Stomach smooth muscle (tissue), 2 donors: ENCODE data around the gene ZGPAT.
"Not testable (repeated sequence)": the region's sequence is repeated elsewhere in the genome, so short reads cannot be mapped to it uniquely, and the experiment has no call there.

Source experiments
- H3K27ac ChIP-seq: one replicate; pipeline ENCODE4 v1.7.0; 2013; ENCODE audit warnings: mild to moderate bottlenecking, low read length, inconsistent platforms
- H3K27me3 ChIP-seq, 2 donors: one replicate each; pipeline ENCODE4 v1.7.0; 2013; ENCODE audit warnings: low read length in 2 of 2; ENCODE audit not compliant: insufficient read depth in 2 of 2, control insufficient read depth in 1 of 2
- H3K36me3 ChIP-seq, 2 donors: one replicate each; pipeline ENCODE4 v1.7.0; 2013; ENCODE audit warnings: low read length in 2 of 2; ENCODE audit not compliant: control insufficient read depth in 2 of 2, insufficient read depth in 2 of 2
- H3K4me1 ChIP-seq: one replicate; pipeline ENCODE4 v1.7.0; 2013; ENCODE audit warnings: low read length; ENCODE audit not compliant: control insufficient read depth, insufficient read depth
- H3K4me3 ChIP-seq, 2 donors: one replicate each; pipeline ENCODE4 v1.7.0; 2013; ENCODE audit warnings: low read length in 2 of 2
- H3K9ac ChIP-seq, 2 donors: one replicate each; pipeline ENCODE4 v1.7.0; 2013; ENCODE audit warnings: low read length in 2 of 2, mild to moderate bottlenecking in 1 of 2
- H3K9me3 ChIP-seq, 2 donors: one replicate each; pipeline ENCODE4 v1.7.0; 2013; ENCODE audit warnings: low read length in 2 of 2; ENCODE audit not compliant: control insufficient read depth in 2 of 2
- donor health status: healthy.
- donor health status: Pancreatic carcinoma.

The ZGPAT gene

GRCh38 chr20:63772781-63773518 is 65.1 kb downstream of the ZGPAT start:
- Histone ChIP-seq H3K36me3 (no peaks in the 10 kb centered on the region), H3K27me3 (peaks cover 0 to 6% of the 10 kb centered on the region in 2 donors), H3K4me3 (no peak overlapping the region), H3K4me1 (peaks cover 3% of the 10 kb centered on the region), H3K9ac (no peak overlapping the region), H3K9me3 (peaks cover 0 to 2% of the 10 kb centered on the region in 2 donors), H3K27ac (no peak overlapping the region)

GRCh38 chr20:63773571-63774241 is 65.9 kb downstream of the ZGPAT start:
- Histone ChIP-seq H3K9ac (no peak overlapping the region), H3K27ac (no peak overlapping the region), H3K4me1 (peaks cover 3% of the 10 kb centered on the region), H3K27me3 (peaks cover 0 to 6% of the 10 kb centered on the region in 2 donors), H3K4me3 (no peak overlapping the region), H3K36me3 (no peaks in the 10 kb centered on the region), H3K9me3 (peaks cover 0 to 2% of the 10 kb centered on the region in 2 donors)

- no peak overlapping the region for H3K4me3 ChIP-seq
- H3K27me3 ChIP-seq: peaks cover 0 to 6% of the 10 kb centered on the region in 2 donors
- H3K9me3 ChIP-seq: peaks cover 0 to 2% of the 10 kb centered on the region in 2 donors
- no peak overlapping the region for H3K27ac ChIP-seq
- H3K9ac ChIP-seq: no peak overlapping the region
- peaks cover 3% of the 10 kb centered on the region for H3K4me1 ChIP-seq
- H3K36me3 ChIP-seq: no peaks in the 10 kb centered on the region
Measured at GRCh38 chr20:63774306-63774705, 66.5 kb downstream of the ZGPAT start.

- H3K27me3 ChIP-seq: peaks cover 0 to 6% of the 10 kb centered on the region in 2 donors
- no peak overlapping the region for H3K9ac ChIP-seq
- peaks cover 3% of the 10 kb centered on the region for H3K4me1 ChIP-seq
- no peak overlapping the region for H3K27ac ChIP-seq
- peaks cover 0 to 2% of the 10 kb centered on the region in 2 donors for H3K9me3 ChIP-seq
- no peaks in the 10 kb centered on the region for H3K36me3 ChIP-seq
- peak overlapping the region; percentile 43 to 65 for H3K4me3 ChIP-seq
Measured at GRCh38 chr20:63775096-63775978, 67.5 kb downstream of the ZGPAT start.

- not testable (repeated sequence) for H3K9ac ChIP-seq, H3K36me3 ChIP-seq, H3K27me3 ChIP-seq, H3K27ac ChIP-seq, H3K4me3 ChIP-seq, H3K9me3 ChIP-seq, H3K4me1 ChIP-seq
Measured at GRCh38 chr20:63776875-63777274, 69.0 kb downstream of the ZGPAT start.

GRCh38 chr20:63777614-63778013 is 69.8 kb downstream of the ZGPAT start:
- Histone ChIP-seq H3K36me3 (no peaks in the 10 kb centered on the region), H3K27me3 (peaks cover 0 to 6% of the 10 kb centered on the region in 2 donors), H3K4me1 (peaks cover 3% of the 10 kb centered on the region), H3K9me3 (peaks cover 0 to 2% of the 10 kb centered on the region in 2 donors), H3K27ac (no peak overlapping the region), H3K9ac (no peak overlapping the region), H3K4me3 (no peak overlapping the region)

- Histone ChIP-seq H3K9me3 (peaks cover 0 to 2% of the 10 kb centered on the region in 2 donors), H3K27ac (no peak overlapping the region), H3K36me3 (no peaks in the 10 kb centered on the region), H3K9ac (no peak overlapping the region), H3K4me3 (no peak overlapping the region), H3K4me1 (peaks cover 3% of the 10 kb centered on the region), H3K27me3 (peaks cover 0 to 5% of the 10 kb centered on the region in 2 donors)
Measured at GRCh38 chr20:63778034-63778752, 70.4 kb downstream of the ZGPAT start.

- H3K36me3 ChIP-seq: no peaks in the 10 kb centered on the region
- H3K4me3 ChIP-seq: no peak overlapping the region
- H3K27ac ChIP-seq: no peak overlapping the region
- H3K9me3 ChIP-seq: peaks cover 0 to 2% of the 10 kb centered on the region in 2 donors
- no peak overlapping the region for H3K9ac ChIP-seq
- peaks cover 3% of the 10 kb centered on the region for H3K4me1 ChIP-seq
- H3K27me3 ChIP-seq: no peaks in the 10 kb centered on the region
Measured at GRCh38 chr20:63778857-63779256, 71.0 kb downstream of the ZGPAT start.

- no peaks in the 10 kb centered on the region for H3K36me3 ChIP-seq
- H3K27ac ChIP-seq: no peak overlapping the region
- H3K9ac ChIP-seq: no peak overlapping the region
- H3K4me3 ChIP-seq: no peak overlapping the region
- no peaks in the 10 kb centered on the region for H3K27me3 ChIP-seq
- H3K4me1 ChIP-seq: peaks cover 2% of the 10 kb centered on the region
- H3K9me3 ChIP-seq: peaks cover 0 to 2% of the 10 kb centered on the region in 2 donors
Measured at GRCh38 chr20:63781181-63781580, 73.3 kb downstream of the ZGPAT start.

- Histone ChIP-seq H3K4me3 (no peak overlapping the region), H3K9ac (no peak overlapping the region), H3K36me3 (no peaks in the 10 kb centered on the region), H3K27me3 (no peaks in the 10 kb centered on the region), H3K27ac (no peak overlapping the region), H3K9me3 (peaks cover 0 to 2% of the 10 kb centered on the region in 2 donors), H3K4me1 (peaks cover 3% of the 10 kb centered on the region)
Measured at GRCh38 chr20:63782051-63782471, 74.2 kb downstream of the ZGPAT start.
